HG03025 (cell line): ENCODE results near the gene MYOM1.

Experiments used
- ATAC-seq: cut with Tn5 transposase; IDR thresholded peaks from one replicate; pipeline ENCODE4 v1.9.1; 2021; ENCODE audit warnings: mild to moderate bottlenecking, moderate library complexity; ENCODE audit not compliant: unreplicated experiment, low FRiP score

The MYOM1 gene

DNA sequence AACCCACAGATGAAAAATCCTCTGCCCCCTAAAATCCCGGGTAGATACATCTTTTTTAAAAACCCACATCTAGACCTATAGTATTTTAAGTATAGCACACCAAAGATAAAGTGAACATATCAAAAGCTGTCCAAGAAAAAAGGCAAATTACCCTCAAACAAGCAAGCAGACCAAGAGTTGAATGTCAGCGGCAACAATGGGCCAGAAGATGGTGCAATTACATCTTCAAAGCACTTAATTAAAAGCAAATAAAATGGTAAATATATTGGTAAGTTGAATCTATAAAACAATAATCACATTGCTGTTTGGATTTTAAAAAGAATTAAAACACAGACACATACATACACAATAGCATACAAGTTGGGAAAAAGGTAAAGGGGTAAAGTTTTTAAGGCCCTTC is 98.5 kb downstream of the MYOM1 start:
- ATAC-seq = no peak

DNA sequence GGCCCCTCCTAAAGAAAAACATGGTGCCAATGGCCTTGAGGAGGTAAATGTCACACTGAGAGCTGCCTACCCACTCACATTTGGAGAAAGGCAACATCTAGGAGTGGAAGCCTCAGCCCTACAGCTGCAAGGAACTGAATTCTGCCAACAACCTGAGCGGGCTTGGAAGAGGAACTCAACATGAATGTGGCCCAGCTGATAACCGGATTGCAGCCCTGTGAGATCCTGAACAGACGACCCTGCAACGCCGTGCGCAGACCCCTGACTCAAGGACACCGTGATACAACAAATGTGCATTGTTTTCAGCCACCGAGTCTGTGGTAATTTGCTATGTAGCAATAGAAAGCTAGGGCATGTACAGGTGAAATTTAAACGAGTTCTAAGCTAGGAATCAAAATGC is 99.4 kb downstream of the MYOM1 start:
- no peak for ATAC-seq

DNA sequence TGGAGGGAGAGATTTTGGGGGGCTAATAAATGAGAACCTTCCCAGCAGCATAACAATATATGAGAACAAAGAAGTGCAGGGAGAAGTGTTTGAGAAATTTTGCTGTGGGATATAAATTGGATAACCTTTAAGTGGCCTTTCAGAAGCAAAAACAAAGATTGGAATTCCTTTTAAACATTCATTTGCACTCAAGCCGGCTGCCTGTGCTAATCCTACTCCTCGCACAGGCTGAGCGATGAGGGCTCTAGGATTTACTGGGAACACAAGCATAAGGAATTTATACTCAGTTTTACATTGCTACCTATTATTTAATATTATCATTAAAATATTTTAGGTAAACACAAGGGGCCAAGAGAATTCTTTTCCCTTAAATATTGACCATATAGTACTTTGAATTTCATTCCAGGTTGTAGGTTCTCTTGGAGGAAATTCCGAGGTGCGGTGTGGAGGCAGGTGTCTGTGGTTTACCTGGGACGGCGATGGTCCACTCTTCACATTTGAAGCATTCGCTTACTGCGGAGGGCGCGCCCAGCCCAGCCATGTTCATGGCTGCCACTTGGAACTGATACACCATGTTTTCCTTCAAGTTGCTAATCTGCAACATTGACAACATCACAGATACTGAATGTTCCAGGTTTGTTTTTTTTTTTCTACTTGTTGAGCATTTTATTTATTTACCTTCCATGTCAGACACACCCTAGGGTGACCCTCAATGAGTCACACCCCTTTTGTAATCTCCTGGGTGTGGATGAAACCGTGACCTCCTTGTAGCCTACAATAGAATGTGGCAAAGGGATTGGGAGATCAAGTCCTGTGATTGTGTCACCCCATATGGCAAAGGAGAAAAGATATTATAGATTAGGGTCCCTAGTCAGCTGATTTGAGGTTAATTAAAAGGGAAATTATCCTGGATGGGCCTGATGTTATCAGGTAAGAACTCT is 100.1 kb downstream of the MYOM1 start:
- no peak for ATAC-seq

DNA sequence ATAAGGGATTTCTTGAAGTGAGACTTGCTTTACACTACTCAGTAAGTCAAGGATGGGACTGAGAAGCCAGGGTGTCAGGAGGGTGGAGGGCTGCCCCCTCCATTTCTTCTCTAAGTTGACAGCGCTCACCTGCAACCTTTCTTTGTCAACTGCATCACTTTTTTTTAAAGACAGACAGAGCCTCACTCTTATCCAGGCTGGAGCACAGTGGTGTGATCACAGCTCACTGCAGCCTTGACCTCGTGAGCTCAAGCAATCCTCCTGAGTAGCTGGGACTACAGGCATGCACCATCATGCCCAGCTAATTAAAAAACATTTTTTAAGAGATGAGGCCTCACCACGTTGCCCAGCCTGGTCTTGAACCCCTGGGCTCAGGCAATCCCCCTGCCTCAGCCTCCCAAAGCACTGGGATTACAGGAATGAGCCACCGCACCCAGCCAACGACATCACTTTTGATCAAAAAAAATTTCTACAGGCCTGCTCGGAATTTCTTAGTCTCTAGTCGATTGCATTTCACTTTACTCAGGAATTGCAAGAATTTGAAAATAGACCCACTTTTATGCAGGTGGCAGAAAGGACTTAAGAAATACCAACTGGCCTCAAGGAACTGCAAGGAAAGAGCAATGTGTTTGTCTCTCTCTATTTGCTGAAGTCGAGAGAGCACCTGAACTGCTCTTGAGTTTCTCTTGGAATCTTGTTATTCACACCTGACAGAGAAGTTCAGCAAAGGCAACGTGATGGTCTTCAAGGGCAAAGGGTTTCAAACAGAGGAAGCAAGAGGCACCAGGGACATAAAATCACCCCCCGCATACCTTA is 101.4 kb downstream of the MYOM1 start:
- ATAC-seq = no peak

DNA sequence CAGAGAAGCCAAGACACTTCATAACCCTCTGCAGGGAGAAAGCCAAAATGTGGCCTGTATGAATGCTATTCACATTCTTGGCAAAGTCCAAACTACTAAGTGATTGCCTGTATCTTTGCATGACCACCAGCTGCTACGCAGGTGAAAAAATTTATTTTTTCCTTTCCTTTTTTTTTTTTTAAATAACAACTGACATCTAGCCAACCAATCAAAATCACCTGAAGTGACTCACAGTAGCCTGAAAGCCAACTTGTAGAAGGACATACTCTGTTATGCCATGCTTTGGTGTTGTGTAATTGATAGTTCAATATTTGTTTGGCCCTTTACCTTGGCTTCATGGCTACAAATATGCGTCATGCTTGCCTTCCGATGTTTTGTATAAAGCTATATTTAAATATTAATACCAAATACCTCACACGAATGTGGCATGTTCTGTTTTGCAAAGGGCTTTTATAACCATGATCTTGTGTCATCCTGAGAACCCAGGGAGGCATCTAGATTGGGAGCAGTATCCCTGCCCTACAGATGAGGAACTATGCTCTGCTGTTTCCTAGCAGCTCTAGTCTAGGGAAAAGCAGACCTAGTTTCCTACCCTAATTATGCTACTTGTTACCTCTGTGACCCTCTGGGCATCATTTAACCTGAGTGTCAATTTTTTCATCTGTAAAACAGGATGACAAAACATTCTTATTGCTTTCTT is 102.1 kb downstream of the MYOM1 start:
- no peak for ATAC-seq

DNA sequence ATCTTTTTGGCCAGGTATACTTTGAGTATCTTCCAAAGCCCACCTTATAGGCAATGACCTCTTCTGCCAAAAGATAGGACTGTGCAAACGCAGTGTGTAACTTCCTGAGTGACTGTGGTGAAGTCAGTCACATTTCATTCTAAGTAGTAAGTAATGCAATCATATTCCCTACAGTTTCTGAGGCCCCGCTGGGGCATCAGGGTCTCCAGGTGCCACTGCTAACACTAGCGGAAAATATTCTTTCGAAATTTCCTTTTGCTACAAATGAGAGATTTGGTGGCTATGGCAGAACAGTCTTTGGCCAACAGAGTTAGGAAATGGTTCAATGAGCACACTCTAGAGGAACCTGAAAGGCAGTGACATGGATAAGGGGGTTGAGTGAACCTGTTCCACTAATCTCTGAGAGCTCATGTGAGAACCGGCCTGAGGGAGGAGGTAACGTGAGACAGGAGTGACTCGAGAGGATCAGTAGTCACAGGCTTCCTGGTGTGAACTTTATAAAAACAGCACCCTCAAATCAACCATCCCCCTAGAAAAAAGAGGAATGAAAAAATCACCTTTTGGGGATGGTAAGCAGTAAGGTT is 104.2 kb downstream of the MYOM1 start:
- ATAC-seq = no peak

DNA sequence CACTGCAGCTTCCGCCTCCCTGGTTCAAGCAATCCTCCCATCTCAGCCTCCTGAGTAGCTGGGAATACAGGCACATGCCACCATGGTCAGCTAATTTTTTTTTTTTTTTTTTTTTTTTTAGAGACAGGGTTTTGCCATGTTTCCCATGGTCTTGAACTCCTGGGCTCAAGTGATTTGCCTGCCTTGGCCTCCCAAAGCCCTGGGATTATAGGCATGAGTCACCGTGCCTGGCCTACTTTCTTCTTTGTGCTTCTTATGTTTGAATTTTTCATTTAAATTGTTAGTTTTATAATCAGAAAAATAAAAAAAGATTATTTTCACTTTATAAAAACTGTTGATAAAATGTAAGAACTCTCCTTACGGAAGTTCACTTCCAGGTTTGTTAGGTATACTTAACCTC is 105.3 kb downstream of the MYOM1 start:
- no peak for ATAC-seq

DNA sequence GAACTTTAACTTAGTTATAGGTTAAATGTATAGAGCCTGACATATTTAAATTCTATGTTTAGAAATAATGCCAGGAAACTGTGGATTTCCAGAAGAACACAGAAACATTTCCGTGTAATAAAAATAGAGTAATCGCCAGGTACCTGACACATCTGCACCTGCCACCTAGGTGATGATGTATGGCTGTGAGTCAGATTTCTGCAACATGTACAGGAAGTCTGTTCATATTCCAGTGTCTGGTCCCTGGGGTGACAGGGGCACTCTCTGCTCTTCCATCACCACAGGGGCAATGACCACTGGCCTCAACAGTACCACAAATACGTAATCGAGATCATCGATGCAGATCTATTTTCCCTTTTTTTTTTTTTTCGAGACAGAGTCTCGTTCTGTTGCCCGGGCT is 105.7 kb downstream of the MYOM1 start:
- ATAC-seq = no peak

DNA sequence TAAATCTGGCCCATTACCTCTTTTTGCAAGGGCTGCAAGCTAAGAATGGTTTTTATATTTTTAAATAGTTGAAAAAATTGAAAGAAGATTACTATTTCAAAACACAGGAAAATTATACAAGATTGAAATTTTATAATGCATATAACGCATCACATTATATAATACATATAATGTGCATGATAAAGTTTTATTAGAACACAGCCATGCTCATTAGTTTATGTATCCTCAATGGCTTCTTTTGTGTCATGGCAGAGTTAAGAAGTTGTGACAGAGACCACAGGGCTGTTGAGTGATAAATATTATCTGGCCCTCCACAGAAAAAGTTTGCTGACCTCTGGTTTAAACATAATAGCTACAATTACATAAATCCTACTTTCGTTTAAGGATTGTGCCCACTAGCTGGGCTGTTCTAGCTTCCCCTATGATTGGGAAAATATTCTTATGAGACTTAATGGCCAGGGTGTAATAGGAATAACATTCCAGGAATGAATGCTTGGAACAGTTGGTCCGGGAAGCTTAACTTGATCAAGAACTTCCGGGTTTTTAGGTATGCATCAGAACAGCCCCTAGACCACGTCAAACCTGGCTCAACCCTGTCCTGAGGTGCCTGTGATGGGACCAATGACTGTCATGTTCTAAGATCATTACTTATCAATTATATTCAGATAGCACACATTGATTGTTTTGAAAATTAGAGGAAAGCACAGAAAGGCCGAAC is 108.1 kb downstream of the MYOM1 start:
- ATAC-seq = no peak

DNA sequence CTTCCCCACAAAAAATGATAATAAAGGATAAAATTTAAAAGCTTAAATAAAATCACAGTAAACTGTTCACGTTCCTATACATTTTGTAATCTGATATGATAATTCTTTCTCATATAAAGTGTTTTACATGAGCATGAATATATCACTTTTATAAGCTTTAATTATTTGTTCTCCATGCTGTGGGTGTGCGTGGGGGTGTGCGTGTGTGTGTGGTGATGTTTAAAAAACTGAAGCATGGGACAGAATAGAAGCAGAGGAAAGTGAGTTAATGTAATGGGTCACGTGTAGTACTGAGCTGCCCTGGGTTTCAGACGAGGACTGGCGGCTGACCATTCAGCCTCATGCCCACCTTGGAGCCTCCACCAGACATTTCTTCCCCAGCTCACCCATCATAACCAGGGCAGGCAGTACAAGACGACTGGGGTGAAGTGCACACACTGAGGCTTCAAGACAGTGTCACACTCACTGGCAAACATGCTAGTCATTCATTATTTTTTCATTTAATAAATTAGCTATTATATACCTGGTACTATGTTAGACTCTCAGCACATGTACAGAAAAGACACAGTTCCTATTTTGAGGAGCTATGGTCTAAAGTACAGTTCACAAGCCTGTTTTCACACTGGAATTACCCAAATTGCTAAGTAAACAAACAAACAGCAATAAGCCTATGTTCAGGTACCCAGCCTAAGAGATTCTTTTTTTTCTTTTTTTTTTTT is 109.6 kb downstream of the MYOM1 start:
- no peak for ATAC-seq

DNA sequence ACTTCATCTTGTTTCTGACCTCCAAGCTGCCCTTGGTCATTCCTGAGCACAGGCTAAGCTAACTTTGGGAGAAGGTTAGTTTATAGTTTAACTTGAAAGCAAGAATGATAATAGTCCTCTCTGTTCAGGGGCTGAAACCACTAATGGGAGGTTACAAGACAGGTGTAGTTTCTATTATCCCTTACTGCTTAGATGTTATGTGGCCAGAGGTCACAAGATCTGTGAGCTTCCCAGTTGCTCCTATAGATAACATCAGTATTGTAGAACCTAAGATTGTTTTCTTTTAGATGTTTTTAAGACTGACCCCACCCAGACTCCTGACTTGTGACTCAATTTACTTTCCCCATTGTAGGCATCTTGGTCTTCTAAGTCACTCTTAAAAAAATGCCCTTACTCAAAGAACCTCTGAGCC is 112.0 kb downstream of the MYOM1 start:
- ATAC-seq = no peak

DNA sequence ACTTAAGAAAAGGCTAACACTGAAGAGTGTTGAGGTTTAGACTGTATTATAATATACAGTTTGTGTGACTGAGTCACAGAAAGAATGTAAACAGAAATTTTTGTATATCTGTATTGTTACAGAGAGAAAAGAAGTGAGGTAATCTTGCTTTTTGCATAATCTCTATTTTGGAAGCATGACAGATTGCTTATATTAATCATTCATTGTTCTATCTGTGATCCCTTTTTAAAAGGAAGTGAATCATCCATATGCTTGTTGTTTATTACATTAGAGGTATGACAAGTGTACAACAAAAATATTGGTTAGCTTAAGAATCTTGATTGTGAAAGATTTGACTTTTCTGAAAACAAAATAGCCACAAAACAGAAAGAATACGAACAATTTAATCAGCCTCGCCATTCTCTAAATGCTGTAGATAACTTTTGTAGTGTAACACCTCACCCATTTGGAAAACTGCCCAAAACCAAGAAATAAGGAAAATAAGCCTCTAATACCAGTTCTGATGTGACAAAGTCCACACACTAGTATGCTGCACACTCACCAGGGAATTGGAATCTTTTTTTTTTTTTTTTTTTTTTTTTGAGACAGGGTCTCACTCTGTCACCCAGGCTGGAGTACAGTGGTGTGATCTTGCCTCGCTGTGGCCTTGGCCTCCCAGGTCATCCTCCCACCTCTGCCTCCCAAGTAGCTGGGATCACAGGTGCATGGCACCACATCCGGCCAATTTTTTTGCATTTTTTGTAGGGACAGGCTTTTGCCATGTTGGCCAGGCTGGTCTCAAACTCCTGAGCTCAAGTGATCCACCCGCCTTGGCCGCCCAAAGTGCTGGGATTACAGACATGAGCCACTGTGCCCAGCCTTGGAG is 115.3 kb downstream of the MYOM1 start:
- ATAC-seq = no peak

DNA sequence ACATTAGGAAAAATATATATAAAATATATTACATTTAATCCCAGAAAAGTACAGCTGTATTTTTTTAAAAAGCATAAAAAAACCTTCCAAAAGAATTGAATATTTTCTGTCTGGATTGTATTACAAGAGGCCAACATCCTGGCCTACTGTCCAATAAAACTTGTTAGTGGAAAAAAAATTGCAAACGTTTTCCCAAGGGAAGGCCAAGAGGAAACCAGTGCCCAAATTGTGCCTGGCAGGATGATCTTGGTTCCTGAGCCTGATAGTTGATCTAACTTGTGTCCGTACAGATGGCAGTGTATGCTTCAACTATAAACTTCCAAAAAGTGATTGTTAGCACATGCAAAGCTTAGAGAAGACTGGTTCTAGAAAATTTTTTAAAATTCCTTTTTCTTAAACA is 116.2 kb downstream of the MYOM1 start:
- no peak for ATAC-seq

DNA sequence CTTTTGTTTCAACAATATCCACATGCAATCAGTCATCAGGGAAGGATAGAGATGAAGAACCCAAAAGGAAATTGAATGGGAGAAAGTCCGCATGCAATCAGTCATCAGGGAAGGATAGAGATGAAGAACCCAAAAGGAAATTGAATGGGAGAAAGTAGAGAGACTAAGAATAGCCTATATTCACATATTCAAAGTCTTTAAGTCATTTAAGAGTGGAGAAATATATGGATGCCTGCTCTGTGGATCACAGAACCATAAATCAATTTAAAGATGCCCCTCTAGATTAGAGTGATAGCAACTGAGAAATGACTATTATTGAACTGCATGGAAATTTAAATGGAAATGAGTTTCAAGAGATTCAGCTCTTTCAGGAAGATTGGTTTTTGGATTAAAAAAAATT is 116.8 kb downstream of the MYOM1 start:
- no peak for ATAC-seq

DNA sequence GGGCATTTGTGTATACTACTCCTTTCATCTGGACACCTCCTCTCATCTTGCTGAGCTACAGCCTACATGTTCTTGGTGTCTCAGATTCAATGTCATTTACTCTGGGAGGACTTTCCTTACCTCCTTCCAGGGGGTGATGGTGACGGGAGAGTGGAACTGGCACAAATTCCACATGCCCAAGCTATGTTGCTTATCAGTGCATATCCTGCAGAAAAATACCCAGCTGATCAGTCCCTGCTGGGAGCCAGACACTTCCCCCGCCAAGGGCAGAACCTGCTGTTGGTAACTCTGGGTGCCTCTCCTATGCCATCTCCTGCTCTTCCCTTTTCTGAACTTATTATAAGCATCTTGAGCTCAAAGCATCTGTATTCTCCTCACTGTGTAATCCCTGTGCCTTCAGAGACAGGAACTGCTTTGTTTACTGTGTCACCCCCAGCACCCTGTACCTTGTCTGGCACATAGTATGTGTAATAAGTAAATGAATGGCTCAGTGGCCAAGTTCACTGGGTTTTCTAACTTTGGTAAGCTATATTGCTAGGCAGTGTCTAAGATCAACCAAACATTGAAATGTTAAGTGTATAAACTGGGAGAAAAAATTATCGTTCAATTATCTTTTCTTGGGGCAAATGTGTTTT is 119.2 kb downstream of the MYOM1 start:
- no peak for ATAC-seq

DNA sequence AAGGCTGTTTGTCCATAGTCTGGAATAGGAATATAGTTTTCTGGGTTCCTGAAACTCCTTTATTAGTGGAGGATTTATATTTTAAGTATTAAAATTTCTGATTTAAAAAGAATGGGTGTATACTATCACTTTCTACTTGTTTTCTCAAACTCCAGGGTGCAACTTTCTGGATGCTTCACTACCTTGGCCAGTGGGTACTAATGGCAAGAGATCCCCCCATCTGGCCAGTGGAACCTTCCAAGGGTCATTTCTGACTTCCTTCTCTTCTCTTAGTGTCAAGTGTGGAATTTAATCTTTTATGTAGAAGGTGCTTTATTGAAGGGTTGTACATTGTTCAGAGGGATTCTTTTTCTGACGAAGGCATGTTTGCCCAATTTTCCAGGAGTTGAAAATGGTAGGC is 120.4 kb downstream of the MYOM1 start:
- no peak for ATAC-seq

DNA sequence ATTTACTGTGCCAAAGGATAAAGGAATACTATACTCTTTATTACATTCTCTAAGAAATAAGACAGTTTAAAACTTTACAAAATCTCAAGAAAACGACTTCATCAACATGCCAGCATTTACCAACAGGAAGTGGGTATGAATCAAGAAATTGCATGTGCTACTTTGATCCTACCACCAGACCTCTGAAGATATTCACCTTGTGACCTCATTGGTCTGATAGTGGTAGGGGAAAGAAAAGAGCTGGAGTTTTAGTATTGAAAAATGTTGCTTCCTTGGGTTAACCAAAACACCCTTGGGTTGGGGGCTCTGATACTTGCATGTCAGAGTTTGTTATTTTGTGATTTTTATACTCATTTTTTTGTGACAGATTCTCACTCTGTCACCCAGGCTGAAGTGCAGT is 122.7 kb downstream of the MYOM1 start:
- ATAC-seq = no peak

DNA sequence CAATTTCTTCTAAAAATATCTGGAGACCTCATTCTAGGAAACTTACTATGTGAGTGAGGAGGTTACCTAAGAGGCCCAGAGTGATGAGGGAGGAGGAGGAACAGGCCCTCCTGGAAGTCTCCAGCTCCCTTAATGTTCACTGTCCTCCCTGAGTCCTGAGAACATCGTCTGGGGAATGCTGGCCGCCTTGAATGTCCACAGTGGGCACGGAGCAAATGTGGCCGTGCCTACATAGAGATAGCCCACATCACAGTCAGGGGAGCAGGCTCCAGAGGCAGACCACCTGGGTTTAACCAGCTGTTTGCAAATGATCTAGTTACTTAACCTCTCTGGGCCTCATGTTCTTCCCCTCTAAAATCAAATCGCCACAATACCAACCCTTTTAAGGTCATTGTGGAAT is 123.8 kb downstream of the MYOM1 start:
- ATAC-seq = no peak
